HPDE6-E6E7 (cell line): ENCODE results near the gene MYO18B.

ENCODE experiments used
- DNase-seq: peaks from one replicate; pipeline ENCODE4 v3.0.0; 2011; ENCODE audit warnings: missing footprints; ENCODE audit errors: extremely low spot score

The MYO18B gene

DNA sequence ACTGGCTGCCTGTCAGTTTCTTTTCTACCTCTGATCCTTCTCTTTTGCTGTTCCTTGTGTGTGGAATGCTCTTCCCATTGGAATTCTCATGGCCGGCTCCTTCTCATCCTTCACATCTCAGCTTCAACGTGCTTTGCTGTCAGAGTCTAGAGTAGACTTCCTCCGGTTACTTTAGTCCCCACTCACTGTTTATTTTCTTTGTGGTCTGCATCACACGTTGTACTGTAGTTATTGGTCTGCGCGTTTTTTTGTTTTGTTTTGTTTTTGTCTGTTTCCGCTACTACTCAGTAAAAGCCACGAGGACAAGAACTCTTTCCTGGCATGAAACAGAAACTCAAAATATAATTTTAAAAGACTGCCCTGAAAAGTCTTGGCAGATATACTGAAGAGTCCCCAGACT is 305.9 kb downstream of the MYO18B start:
- DNase-seq, result no peak

- no peak for DNase-seq
Measured at GRCh38 chr22:26050079-26050478, 308.1 kb downstream of the MYO18B start.

- DNase-seq, result no peak
Measured at GRCh38 chr22:26053737-26054316, 311.8 kb downstream of the MYO18B start.

GRCh38 chr22:26054841-26055605 is 313.0 kb downstream of the MYO18B start:
- no peak for DNase-seq

- DNase-seq, result no peak
Measured at GRCh38 chr22:26055693-26056092, 313.7 kb downstream of the MYO18B start.

GRCh38 chr22:26056455-26057200 is 314.6 kb downstream of the MYO18B start:
- DNase-seq, result no peak

DNA sequence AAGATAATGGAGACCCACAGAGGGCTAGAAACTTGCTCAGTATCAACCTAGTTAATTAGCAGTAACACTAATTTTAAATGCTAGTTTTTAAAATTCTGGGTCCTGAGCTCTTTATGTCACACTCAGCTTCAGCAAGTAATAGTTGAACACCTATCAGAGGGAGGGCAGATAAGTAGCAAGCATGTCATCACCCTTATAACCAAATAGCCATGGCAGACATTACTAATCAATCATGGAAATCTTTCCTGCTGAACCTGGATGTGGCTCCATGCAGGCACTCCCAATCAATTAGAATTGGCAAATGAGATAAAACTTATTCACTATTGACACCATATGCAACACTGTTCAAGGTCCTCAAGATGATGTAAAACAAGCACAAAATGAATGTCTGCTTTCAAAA is 315.7 kb downstream of the MYO18B start:
- DNase-seq, result no peak

DNA sequence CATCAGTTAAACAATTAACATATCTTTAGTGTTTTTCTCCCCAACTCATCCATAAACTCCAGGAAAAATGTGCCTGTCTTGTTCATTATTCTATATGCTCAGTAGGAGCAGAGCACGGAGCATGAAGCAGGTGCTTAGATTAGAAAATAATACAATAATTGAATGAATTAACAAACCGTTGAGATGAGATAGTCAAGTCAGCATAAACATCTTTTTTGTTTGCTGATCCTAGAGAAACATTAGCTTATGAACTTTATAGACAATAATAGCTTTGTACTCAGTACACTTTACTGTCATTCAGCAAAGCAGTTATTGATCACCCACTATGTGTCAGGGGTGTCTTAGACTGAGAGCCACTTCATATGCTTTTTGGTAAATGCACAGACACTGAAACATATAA is 322.1 kb downstream of the MYO18B start:
- DNase-seq, result no peak

DNA sequence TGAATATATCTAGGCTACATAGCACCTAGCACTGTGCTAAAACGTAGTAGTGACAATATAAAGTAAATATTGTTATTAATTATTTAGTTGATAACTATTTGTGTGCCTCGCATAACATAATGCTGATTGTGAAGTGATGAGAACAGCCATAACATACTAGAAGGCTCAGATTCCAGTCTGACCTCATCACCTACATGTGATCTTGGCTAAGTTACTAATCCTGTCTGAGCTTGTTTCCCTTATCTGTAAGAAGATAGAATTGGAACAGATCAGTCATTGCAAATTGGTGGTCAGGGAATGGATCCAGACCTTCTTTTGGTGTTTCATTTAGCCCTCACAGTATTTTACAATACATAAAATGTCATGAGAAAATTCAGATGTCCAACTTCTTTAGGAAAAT is 323.9 kb downstream of the MYO18B start:
- DNase-seq, result no peak

DNA sequence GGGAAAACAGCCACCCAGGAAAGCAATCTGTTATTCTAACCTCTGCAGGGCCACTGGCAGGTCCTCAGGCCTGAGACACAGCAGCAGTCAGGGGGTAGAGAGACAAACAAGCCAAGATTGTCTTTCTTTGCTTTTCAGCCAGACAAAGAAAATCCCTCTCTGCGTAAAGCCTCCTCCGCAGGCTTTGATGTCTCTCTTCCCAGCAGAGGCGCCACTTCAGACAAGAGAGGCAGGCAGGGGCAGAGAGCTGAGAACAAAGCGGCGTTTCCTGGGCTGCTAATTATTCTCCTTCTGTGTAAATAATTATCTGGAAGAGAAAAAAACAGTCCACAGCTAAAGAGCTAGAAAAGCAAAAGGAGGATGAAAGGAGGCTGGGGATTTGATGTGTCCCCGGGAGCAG is 324.5 kb downstream of the MYO18B start:
- DNase-seq, result no peak

GRCh38 chr22:26068571-26068970 is 326.6 kb downstream of the MYO18B start:
- DNase-seq, result no peak

DNA sequence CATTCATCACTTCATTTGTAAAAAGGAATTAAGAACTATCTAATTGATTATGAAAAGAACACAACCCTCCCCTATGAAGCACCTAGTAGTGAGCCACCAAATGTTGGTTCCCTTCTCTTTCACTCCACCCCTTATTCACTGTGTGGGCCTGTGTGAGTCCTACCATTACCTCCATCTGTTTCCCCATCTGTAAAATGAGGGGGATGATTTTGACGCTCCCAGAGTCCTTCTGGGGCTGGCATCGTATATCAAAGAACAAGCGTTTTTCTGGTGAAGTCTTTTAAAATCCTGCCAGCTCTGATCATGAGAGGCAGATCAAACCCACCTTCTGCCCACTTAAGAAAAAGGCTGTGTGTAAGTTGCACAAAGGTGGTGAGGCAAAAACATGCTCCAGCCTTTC is 330.6 kb downstream of the MYO18B start:
- no peak for DNase-seq

- DNase-seq, result no peak
Measured at GRCh38 chr22:26075251-26075650, 333.3 kb downstream of the MYO18B start.

GRCh38 chr22:26079009-26079408 is 337.0 kb downstream of the MYO18B start:
- no peak for DNase-seq
